HFFc6 (cell line): ENCODE data around the gene ZNF836. TPM values are rescaled to one million over a fixed set of nuclear protein-coding genes. Genes with fewer than 3 reads are reported as not detected.

Source experiments
- DNase-seq: peaks from one replicate; pipeline ENCODE4 v3.0.0-alpha.2; 2018
- H3K27ac Mint-ChIP-seq: 2 replicates; pipeline ENCODE4 v1.8.0; 2020; ENCODE audit warnings: mild to moderate bottlenecking, mixed read lengths
- H3K27me3 Mint-ChIP-seq: 2 replicates; pipeline ENCODE4 v1.8.0; 2021; ENCODE audit warnings: mild to moderate bottlenecking, moderate library complexity, mixed read lengths; ENCODE audit not compliant: insufficient read depth
- H3K36me3 Mint-ChIP-seq: 2 replicates; pipeline ENCODE4 v1.8.0; 2021; ENCODE audit warnings: low read depth, mixed read lengths
- H3K4me1 Mint-ChIP-seq: 2 replicates; pipeline ENCODE4 v1.8.0; 2020; ENCODE audit warnings: low read depth, mixed read lengths
- H3K4me3 Mint-ChIP-seq: 2 replicates; pipeline ENCODE4 v1.8.0; 2020; ENCODE audit warnings: mild to moderate bottlenecking, moderate library complexity, mixed read lengths
- H3K9me3 Mint-ChIP-seq: 2 replicates; pipeline ENCODE4 v1.8.0; 2020; ENCODE audit warnings: mild to moderate bottlenecking, mixed read lengths
- CTCF ChIP-seq: fragments of 200-600 bp; sonication (generic); IDR thresholded peaks from 2 replicates; pipeline ENCODE4 v1.5.0; 2021; ENCODE audit warnings: antibody characterized with exemption, mild to moderate bottlenecking
- long read RNA-seq: library from polyadenylated mRNA; unstranded; transcript quantifications from one replicate; pipeline ENCODE4 v2.0.0, GENCODE V29; 2019
- total RNA-seq, 6 experiments: library from RNA; stranded (reverse); fragmentation: NEBNext Ultra II Directional; extraction: Animal tissue kit (Norgen Biotek cat#: 25700); gene quantifications; 2 replicates in 1 of 6; 3 replicates in 5 of 6; pipeline ENCODE4 v1.2.3, GENCODE V29; 2021

ZNF836 gene
- 1 to 10 TPM; 4.6 to 7.0 (median 5.9) TPM for total RNA-seq
- long read RNA-seq, result 0 reads

- Mint-ChIP-seq H3K9me3 (peaks cover 12% of the 10 kb centered on the region), H3K27me3 (peaks cover 1% of the 10 kb centered on the region), H3K4me1 (peaks cover 16% of the 10 kb centered on the region), H3K4me3 (peak within 1 kb of the TSS; percentile 96), H3K36me3 (peaks cover 20% of the 10 kb centered on the region), H3K27ac (peak within 1 kb of the TSS; percentile 79)
- peak; percentile 47 for DNase-seq
- no peak for TF ChIP-seq CTCF
Measured at GRCh38 chr19:52171321-52172169, at the start of gene ZNF836. ZNF836 (minus strand) TSS chr19:52171621; CDS start chr19:52168072, 3,549 bp downstream.

- Mint-ChIP-seq H3K4me3 (no peak overlapping the region), H3K4me1 (peaks cover 10% of the 10 kb centered on the region; the same call in 1 of the 2 replicates), H3K27me3 (peaks cover 3% of the 10 kb centered on the region), H3K27ac (no peak overlapping the region), H3K9me3 (no peaks in the 10 kb centered on the region), H3K36me3 (peaks cover 87% of the 10 kb centered on the region)
- no peak for TF ChIP-seq CTCF
- DNase-seq, result no peak
Measured at GRCh38 chr19:52221031-52221430, 49.6 kb upstream of the ZNF836 start.

- no peak overlapping the region for H3K4me3 Mint-ChIP-seq
- no peaks in the 10 kb centered on the region for H3K9me3 Mint-ChIP-seq
- peaks cover 10% of the 10 kb centered on the region; the same call in 1 of the 2 replicates for H3K4me1 Mint-ChIP-seq
- peaks cover 3% of the 10 kb centered on the region for H3K27me3 Mint-ChIP-seq
- DNase-seq, result no peak
- no peak overlapping the region for H3K27ac Mint-ChIP-seq
- peaks cover 83% of the 10 kb centered on the region for H3K36me3 Mint-ChIP-seq
- no peak for TF ChIP-seq CTCF
Measured at GRCh38 chr19:52219611-52220010, 48.2 kb upstream of the ZNF836 start.

DNA sequence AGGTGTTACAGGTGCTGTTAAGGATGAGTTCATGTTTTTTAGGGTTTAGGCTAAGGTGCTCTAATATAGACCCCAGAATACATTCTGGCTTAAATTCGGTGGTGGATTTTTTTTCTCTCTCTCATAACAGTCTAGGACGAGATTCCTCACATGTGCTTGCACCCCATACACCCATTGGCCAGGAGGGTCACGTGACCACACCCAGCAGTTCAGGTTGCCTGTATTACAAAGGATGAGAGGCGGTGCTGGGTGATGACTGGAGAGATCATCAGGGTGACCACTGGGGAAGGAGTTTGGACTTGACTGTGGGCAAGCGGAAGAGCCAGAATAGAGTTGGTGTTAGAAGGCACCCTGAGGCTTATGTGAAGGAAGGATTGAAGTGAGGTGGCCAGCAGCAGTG is 46.2 kb upstream of the ZNF836 start:
- DNase-seq, result no peak
- Mint-ChIP-seq H3K36me3 (peaks cover 83% of the 10 kb centered on the region), H3K4me3 (no peak overlapping the region), H3K27me3 (peaks cover 5% of the 10 kb centered on the region), H3K9me3 (0 out of 2 replicates have a peak, but pooled peaks cover 3% of the 10 kb centered on the region), H3K27ac (no peak overlapping the region; the same call in 1 of the 2 replicates), H3K4me1 (peaks cover 24% of the 10 kb centered on the region)
- TF ChIP-seq CTCF, result no peak

DNA sequence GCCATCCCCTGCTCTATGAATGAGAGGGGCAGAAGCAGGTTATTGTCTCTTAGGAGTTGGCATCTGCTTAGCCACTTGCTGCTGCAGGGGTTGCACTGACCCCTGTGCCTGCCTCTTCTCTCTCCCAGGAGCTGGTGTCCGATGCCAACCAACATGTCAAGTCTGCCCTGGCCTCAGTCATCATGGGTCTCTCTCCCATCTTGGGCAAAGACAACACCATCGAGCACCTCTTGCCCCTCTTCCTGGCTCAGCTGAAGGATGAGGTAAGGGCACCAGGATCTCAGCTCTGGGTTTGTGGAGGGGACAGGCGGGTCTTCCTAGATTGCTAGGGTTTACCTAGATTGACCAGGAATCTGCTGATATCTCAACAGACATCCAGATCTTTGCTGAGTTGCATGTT is 45.0 kb upstream of the ZNF836 start:
- peaks cover 20% of the 10 kb centered on the region for H3K4me1 Mint-ChIP-seq
- DNase-seq, result no peak
- H3K4me3 Mint-ChIP-seq, result no peak overlapping the region
- no peak overlapping the region for H3K27ac Mint-ChIP-seq
- 0 out of 2 replicates have a peak, but pooled peaks cover 3% of the 10 kb centered on the region for H3K9me3 Mint-ChIP-seq
- peaks cover 85% of the 10 kb centered on the region for H3K36me3 Mint-ChIP-seq
- H3K27me3 Mint-ChIP-seq, result peaks cover 7% of the 10 kb centered on the region
- TF ChIP-seq CTCF, result no peak
